ENCODE data around the gene CRACR2A.
A peak's percentile ranks its signal among the peaks of the same experiment; 100 is the strongest.

CRACR2A gene

DNA sequence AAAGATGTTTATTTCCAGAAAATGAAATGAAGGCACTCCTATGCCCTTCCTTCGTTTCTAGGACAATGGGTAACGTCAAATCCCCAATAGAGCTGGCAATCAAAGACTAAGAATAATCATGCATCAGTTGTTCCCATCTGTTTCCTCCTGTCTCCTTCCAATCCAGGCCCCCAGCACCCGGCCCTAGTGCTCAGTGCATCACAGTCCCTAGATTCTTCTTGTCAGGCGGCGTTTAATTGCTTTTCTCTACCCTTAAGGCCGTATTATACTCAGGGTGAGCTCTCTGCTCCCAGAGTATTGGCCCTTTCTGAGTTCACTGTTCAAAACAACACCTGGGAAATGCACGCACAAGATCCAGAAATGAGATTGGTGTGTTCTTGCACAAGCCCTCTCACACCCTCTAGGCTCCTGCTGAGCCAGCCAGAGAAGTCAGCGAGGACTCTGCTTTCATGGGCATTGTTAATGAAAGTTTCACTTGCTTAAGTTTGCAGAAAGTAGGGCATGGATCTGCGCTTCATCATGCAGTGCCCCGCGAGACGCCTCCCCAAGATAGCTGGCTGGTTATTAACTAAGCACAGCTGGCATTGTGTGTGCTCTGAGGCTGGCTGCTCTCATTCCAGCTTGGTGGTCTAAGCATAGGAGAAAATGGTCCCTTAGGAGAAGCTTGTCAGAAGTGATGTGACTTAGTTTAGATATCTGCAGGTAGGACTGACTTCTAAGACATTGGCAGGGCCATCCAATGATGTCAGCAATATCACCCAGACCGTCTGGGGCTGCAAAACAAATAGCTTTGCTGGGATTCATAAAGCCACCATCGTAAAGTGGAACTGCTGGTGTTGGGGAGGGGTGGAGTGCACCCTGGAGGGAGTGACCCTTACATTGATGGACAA, 28.7 kb downstream of the CRACR2A start:
- no peak for DNase-seq

DNA sequence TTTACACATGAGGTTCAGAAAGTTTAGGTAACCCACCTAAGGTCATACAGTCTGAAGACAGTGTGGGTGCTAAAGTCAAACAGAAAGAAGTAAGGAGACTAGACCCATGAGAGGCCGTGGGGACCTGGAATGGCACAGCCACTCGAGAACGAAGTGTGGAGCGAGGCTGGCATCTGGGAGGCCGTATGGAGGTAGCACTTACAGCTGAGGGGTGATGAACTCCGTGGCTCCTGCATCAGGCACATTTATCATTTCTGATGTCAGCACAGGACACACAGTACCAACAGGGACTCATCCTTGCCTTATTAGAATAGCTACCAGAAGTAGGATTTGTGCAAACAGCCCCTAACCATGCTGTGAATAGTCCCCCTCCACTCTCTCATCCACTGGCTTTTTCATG, 30.5 kb downstream of the CRACR2A start:
- no peak for DNase-seq

DNA sequence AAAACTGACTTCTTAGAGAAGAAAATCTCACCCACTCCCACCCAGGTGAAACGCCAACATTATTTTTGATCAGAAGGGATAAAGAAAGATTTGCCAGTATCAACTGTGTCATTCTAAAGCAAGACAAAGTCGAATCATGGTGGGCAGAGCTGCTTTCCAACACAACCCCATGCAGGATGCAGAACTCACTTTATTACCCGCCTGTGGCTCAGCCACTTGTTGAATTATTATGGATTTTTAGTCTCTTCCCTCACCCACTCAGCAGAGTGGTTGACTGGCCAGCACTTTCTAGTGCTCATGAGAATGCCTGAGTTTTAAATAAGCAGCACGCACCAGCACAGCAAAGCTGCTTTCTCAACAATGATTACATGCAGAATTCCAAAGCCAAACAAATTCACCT, 32.1 kb downstream of the CRACR2A start:
- no peak for DNase-seq

- no peak for DNase-seq
These were observed 34.8 kb downstream of the CRACR2A start for GRCh38 chr12:3718100-3718499.

- DNase-seq = no peak
These were observed 35.5 kb downstream of the CRACR2A start for GRCh38 chr12:3717283-3717898.

DNA sequence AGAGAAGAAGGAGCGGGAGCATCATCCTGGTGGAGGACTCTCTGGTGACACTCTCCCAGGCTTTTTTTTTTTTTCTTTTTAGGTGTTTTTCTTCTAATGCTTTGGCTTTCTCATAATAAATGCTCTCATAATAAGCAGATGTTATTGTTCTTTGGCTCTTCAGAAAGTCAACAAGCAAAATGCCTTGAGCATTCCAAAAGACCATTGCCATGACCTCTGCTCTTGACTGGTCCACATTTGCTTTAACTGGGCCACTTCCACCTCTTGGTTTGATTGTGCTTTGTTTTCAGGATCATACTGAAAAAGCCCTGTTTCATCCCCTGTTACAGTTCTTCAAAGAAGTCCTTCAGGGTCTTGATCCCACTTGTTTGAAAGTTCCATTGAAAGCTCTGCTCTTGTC, 36.9 kb downstream of the CRACR2A start:
- DNase-seq = no peak

- DNase-seq = no peak
These were observed 39.0 kb downstream of the CRACR2A start for GRCh38 chr12:3713947-3714346.

DNA sequence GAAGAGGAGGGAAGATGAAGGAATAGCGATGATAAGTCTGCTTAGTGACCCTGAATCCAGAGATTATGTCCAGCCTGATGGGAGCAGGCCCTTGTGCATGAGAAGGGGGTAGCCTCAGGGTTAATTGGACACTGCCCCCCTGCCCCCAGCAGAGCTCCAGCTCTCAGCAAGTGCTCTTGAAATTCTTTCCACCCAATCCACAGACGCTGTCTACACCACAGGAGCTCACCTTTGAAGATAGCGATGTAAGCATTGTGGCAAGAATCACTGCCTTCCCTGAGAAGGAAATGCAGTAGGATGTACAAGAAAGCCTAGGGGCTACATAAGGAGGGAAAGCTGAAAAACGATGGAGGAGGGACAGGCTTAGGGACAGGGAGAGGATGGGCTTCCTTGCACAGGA, 39.4 kb downstream of the CRACR2A start:
- no peak for DNase-seq

DNA sequence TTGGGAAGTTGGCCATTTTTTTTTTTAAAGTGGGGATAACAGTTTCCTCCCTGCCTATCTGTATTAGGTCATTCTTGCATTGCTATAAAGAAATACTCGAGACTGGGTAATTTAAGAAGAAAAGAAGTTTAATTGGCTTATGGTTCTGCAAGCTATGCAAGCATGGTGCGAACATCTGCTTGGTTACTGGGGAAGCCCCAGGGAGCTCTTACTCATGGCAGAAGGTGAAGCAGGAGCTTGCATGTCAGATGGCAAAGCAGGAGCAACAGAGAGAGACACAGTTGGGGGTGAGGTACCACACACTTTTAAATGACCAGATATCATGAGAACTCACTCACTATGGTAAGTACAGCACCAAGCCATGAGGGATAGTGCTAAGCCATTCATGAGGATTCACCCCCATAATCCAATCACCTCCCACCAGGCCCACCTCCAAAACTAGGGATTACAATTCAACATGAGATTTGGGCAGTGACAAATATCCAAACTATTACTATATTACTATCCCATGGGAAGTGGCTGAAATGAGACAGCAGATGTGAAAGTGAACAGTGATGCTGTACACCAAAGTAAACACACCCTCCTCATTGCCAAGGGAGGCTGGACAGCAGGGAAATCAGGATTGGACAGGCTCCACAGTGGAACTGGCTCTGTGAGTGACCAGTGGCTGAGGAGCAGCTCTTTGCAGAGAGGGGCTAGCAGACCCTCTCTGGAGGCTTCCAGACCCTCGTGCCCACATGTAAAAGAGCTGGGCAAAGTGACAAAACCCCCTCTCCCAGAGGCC, 40.5 kb downstream of the CRACR2A start:
- DNase-seq = no peak

- no peak for DNase-seq
These were observed 47.6 kb downstream of the CRACR2A start for GRCh38 chr12:3705354-3705675.

DNA sequence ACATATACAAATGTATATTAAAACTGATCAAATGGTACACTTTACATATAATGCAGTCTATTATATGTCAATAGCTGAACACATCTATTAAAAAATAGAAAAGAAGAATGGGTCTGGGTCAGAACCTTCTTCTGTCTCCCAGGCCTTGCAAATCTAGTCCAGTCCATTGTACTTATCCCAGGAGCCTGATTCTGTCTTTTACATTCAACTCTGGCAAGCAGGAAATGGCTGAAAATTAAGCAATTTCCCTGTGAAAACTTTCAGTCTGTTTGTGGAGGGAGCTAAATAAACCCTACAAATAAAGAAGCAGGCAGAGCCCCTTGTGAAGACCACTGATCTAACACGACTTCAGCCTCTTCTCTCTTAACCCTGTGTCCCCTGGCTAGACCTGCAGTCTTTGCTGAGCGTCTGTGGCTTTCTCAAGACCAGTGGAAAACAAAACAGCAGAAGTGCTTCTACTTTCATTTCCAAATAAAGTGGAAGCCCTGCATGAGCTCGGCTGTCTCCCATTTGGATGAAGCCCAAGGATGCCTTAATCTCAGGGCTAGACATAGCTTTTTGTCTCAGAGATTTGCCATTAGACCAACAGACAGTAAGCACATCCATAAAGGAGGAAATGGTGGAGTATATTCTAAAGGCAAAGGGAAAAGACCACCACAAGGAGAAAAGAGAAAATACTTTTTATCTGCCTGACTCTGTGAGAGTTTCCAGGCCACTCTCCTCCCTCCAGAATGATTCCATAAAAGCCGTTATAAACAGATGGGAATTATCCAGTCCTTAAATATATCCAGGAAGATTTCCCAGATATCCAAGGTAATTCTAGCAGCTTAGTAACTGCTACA, 48.2 kb downstream of the CRACR2A start:
- no peak for DNase-seq

DNA sequence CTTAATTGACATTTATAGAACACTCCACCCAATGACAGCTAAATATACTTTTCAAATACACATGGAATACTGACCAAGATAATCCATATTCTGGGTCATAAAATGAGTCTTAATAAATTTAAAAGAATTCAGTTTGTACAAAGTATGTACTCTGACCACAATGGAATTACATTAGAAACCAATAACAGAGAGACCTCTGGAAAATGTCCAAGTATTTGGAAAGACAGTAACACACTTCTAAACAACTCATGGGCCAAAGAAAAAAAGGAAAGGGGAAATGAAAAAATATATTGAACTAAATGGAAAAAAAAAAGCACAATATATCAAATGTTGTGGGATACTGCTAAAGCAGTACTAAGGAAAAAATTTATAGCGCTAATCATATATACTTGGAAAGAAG, 52.0 kb downstream of the CRACR2A start:
- no peak for DNase-seq

DNA sequence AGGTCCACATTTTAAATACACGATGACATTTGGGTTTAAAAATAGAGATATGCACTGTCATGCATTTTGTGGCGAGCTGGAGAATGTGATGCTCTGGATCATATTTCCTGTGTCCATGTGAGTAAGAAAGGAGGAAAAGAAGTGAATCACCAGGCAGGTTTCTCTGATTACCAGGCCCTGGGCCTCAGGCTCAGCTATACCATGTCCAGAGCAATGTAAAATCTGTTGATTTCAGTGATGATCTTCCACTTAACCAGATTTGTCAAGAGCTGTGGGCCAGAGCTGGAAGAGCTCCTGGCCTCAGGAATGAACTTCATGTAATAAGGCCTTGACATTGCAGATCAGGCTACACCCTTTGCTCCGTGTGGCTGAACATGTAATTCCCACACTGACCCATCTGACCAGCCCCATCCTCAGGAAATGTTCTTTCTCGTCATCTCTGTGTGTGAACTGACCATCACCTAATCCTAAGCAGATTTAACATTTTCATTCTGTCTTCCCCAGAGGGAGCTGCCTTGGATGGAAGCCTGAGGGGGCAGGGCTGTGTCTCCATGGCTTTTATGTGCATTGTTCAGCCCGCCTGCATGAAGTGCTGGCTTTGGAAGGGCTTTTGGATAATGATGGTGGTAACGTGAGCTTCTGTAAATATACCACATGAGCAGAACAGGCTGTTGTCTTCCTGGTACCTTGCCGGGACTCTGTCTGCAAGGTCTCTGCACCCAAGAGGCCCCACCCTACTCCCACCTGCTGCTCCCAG, 54.5 kb downstream of the CRACR2A start:
- DNase-seq = peak; percentile 86

DNA sequence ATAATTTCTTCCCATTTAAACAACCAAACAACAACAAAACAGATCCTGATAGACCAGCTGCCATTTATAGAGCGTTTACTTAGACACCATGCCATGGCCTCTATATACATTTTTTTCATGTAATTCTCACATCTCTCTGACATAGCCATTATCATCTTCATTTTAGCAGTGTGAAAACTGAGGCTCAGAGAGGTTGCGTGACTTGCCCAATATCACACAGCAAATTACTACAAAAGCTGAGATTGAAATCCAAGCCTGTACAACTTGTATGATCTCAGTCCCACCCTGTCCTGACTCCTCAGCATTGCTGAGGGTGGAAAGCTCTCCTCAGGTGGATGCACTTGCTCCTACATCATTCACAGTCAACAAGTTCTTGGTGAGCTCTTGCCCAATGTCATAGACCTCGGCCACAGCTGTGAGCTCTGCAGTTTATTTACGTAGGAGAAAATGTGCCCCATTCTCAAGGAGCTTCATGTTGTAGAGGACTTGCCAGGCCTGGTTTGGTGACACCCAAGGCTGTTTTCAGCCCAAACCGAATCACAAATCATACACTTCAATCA, 55.5 kb downstream of the CRACR2A start:
- DNase-seq = no peak

- no peak for DNase-seq
These were observed 58.2 kb downstream of the CRACR2A start for GRCh38 chr12:3694673-3695072.

- no peak for DNase-seq
These were observed 60.1 kb downstream of the CRACR2A start for GRCh38 chr12:3692616-3693365.

DNA sequence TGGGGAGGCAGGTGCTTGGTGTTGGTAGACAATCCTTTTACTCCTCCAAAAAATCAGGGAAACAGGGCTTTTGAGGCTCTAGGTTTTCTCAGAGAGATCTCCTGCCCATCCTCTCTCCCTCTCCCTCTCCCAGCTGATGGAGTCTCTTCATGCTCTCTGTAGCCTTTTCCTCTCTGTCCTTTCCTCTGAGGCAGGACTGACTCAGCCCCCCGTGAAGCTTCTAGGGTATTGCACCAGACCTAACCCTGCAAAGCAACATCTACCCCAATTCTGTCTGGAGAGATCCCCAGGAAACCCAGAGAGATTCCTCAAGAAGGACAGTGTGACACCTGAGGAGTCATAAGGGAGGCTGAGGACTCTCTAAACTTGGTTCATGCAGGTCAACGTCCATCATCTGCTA, 66.4 kb downstream of the CRACR2A start:
- DNase-seq = no peak

DNA sequence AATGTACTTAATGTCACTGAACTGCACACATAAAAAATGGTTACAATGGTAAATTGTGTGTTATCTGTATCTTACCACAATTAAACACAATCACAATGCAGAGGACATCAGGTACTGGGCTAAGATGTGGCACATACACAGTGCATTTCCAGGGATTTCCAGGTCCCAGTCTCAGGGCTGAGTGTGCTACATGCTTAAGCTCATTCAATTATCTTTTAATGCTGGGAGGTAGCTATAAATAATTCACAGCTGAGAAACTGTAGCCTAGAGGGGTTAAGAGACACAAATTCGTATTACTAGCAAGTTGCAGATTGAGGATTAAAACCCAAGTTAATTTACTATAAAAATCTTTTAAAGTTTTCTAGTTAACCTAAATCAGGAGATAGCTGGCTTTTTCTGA, 67.1 kb downstream of the CRACR2A start:
- DNase-seq = no peak

DNA sequence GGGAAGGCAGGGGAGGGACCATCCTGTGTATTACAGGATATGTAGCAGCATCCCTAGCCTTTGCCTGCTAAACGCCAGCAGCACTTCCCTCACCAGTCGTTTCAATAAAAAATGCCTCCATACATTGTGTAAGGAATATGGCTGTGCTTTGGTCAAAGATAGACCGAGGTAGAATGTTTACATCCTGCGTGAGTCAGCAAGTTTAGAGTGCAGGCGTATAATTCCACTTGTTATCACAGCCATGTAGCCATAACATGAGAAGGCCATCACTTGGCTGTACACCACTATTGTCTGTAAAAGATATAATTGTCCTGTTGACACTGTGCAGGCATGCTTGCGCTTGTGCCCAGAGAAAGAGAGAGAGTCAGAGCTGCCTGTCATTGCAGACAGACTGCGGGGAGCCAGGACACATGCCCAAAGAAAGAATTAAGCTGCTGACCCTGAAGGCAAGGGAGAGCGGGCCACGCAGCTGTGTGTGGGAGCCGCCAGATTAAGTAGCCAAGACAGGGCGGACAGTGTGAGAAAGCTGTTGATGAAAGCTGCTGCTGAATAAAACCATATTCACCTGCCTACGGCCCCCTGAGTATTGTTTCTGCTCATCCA, 68.4 kb downstream of the CRACR2A start:
- DNase-seq = no peak

- DNase-seq = no peak
These were observed 69.2 kb downstream of the CRACR2A start for GRCh38 chr12:3683670-3684069.

GRCh38 chr12:3681595-3682061, 71.3 kb downstream of the CRACR2A start:
- DNase-seq = no peak

Measured in NCI-H510A (cell line).